PFSK-1 (cell line): ENCODE results near the gene SPECC1.

ENCODE experiments used
- FOXP2 ChIP-seq: optimal IDR thresholded peaks from 2 replicates; pipeline ENCODE3; 2011; ENCODE audit warnings: borderline replicate concordance, control low read depth, inconsistent platforms; ENCODE audit not compliant: insufficient read depth; ENCODE audit errors: extremely low read length, extremely low read depth
- POLR2AphosphoS5 ChIP-seq: IDR thresholded peaks from 2 replicates; pipeline ENCODE4 v1.6.1; 2012; ENCODE audit warnings: low read depth, mild to moderate bottlenecking, control low read depth, low read length, moderate library complexity
- REST ChIP-seq, 2 experiments: IDR thresholded peaks; 2 replicates each; pipeline versions ENCODE4 v1.6.1 to v1.8.0; 2011 to 2012; ENCODE audit warnings: low read depth in 2 of 2, low read length in 2 of 2, control low read depth in 1 of 2, inconsistent platforms in 1 of 2, mild to moderate bottlenecking in 1 of 2, moderate library complexity in 1 of 2; ENCODE audit not compliant: insufficient read depth in 1 of 2
- SIN3A ChIP-seq: IDR thresholded peaks from 2 replicates; pipeline ENCODE4 v1.6.1; 2012; ENCODE audit warnings: mild to moderate bottlenecking, low read length, moderate library complexity, borderline replicate concordance; ENCODE audit not compliant: insufficient read depth
- TAF1 ChIP-seq: IDR thresholded peaks from 2 replicates; pipeline ENCODE4 v1.6.1; 2012; ENCODE audit warnings: low read length, control low read depth, borderline replicate concordance; ENCODE audit not compliant: insufficient read depth

Gene SPECC1

GRCh38 chr17:20278805-20279204, 269.6 kb downstream of the SPECC1 start:
- no peak for TF ChIP-seq FOXP2
- TF ChIP-seq REST (IDR thresholded peaks at IDR 0.05; ENCODE audit: insufficient read depth in 1 of 2, low read depth in 2 of 2, low read length in 2 of 2): no peak
- no peak for TF ChIP-seq SIN3A

- TF ChIP-seq REST (IDR thresholded peaks at IDR 0.05; ENCODE audit: insufficient read depth in 1 of 2, low read depth in 2 of 2, low read length in 2 of 2) (no peak), TAF1 (no peak), FOXP2 (no peak), POLR2AphosphoS5 (no peak), SIN3A (no peak)
Observed at GRCh38 chr17:20279631-20280030, 270.5 kb downstream of the SPECC1 start.

GRCh38 chr17:20280051-20280450, 270.9 kb downstream of the SPECC1 start:
- TF ChIP-seq FOXP2 (no peak), SIN3A (no peak), POLR2AphosphoS5 (no peak), TAF1 (no peak), REST (IDR thresholded peaks at IDR 0.05; ENCODE audit: insufficient read depth in 1 of 2, low read depth in 2 of 2, low read length in 2 of 2) (no peak)

GRCh38 chr17:20280851-20281250, 271.7 kb downstream of the SPECC1 start:
- TF ChIP-seq SIN3A (no peak), POLR2AphosphoS5 (no peak), TAF1 (no peak), FOXP2 (no peak), REST (IDR thresholded peaks at IDR 0.05; ENCODE audit: insufficient read depth in 1 of 2, low read depth in 2 of 2, low read length in 2 of 2) (no peak)

- TF ChIP-seq FOXP2 (no peak), TAF1 (no peak), POLR2AphosphoS5 (no peak), SIN3A (no peak), REST (IDR thresholded peaks at IDR 0.05; ENCODE audit: insufficient read depth in 1 of 2, low read depth in 2 of 2, low read length in 2 of 2) (no peak)
Observed at GRCh38 chr17:20281860-20282259, 272.7 kb downstream of the SPECC1 start.
